HCT116 (cell line): ENCODE results near the gene FOXK2. TPM values are rescaled to one million over a fixed set of nuclear protein-coding genes. Genes with fewer than 3 reads are reported as not detected.
A peak's percentile ranks its signal among the peaks of the same experiment; 100 is the strongest.

Experiments
- ATAC-seq: fragments of 200-7000 bp; cut with Tn5 transposase; 2 replicates; pipeline ENCODE4 v1.9.1; 2020; ENCODE audit warnings: mild to moderate bottlenecking, moderate library complexity
- BruUV-seq: library from RNA; stranded (reverse); fragments of 400-500 nt; replicated peaks from 2 replicates; lab custom pipeline; 2021; lab: Mats Ljungman, UMichigan
- CTCF ChIA-PET: fragments of 300-600 bp; sonication (Branson Sonifier 250); formaldehyde crosslinking; loops from one replicate; lab custom pipeline; 2021; ENCODE audit warnings: antibody characterized with exemption; lab: Charles Lee
- POLR2A ChIA-PET: fragments of 300-600, 350-600 bp; sonication (Branson Sonifier 250); formaldehyde crosslinking; loops from one replicate; lab custom pipeline; 2021; ENCODE audit warnings: antibody characterized with exemption; lab: Charles Lee
- RAD21 ChIA-PET, 2 experiments: fragments of 300-600 bp; sonication (Branson Sonifier 250); formaldehyde crosslinking; loops; one replicate each; lab custom pipeline; 2023; ENCODE audit warnings: low total read pairs in 2 of 2; ENCODE audit not compliant: uncharacterized antibody in 2 of 2, unreplicated experiment in 2 of 2, low non-redundant PET in 1 of 2; lab: Charles Lee
- DNase-seq: peaks from one replicate; pipeline ENCODE4 v3.0.0-alpha.2; 2010; ENCODE audit warnings: low read depth, low spot score
- H2AFZ ChIP-seq: fragments of 200-600 bp; shearing (Covaris generic), sonication (generic); 2 replicates; pipeline ENCODE4 v1.6.1; 2017; ENCODE audit warnings: low read depth, mixed run types, mixed read lengths, antibody characterized with exemption, low read length; ENCODE audit not compliant: poor library complexity, severe bottlenecking
- H3K27ac ChIP-seq: 2 replicates; pipeline ENCODE4 v1.5.1; 2012; ENCODE audit warnings: low read depth, low read length
- H3K27me3 ChIP-seq: fragments of 200-600 bp; sonication (generic); 2 replicates; pipeline ENCODE4 v1.6.1; 2016; ENCODE audit warnings: mixed run types, low read length, mixed read lengths; ENCODE audit not compliant: insufficient read depth
- H3K36me3 ChIP-seq, 2 experiments: fragments of 200-500 bp in 1 of 2; fragments of 200-600 bp in 1 of 2; sonication (Bioruptor generic) in 1 of 2; sonication (generic) in 1 of 2; 2 replicates each; pipeline versions ENCODE4 v1.5.1 to v1.6.1; 2014 to 2016; ENCODE audit warnings: low read length in 2 of 2, inconsistent platforms in 1 of 2, mixed read lengths in 1 of 2, mixed run types in 1 of 2; ENCODE audit not compliant: insufficient read depth in 2 of 2, control insufficient read depth in 1 of 2
- H3K4me1 ChIP-seq, 2 experiments: fragments of 200-600 bp in 1 of 2; sonication (generic) in 1 of 2; 2 replicates each; pipeline versions ENCODE4 v1.5.1 to v1.6.1; 2012 to 2017; ENCODE audit warnings: low read length in 2 of 2, inconsistent platforms in 1 of 2, mild to moderate bottlenecking in 1 of 2, mixed read lengths in 1 of 2, mixed run types in 1 of 2, moderate library complexity in 1 of 2; ENCODE audit not compliant: insufficient read depth in 2 of 2, control insufficient read depth in 1 of 2
- H3K4me2 ChIP-seq: fragments of 200-600 bp; sonication (generic); 2 replicates; pipeline ENCODE4 v1.6.1; 2017; ENCODE audit warnings: mixed run types, low read length, mixed read lengths
- H3K4me3 ChIP-seq, 2 experiments: fragments of 200-600 bp in 1 of 2; sonication (generic) in 1 of 2; replicated peaks in 1 of 2; 2 replicates each; pipeline ENCODE4 v1.5.1; 2011 to 2016; ENCODE audit warnings: low read length in 2 of 2, control low read depth in 1 of 2, low read depth in 1 of 2, mild to moderate bottlenecking in 1 of 2, mixed read lengths in 1 of 2, mixed run types in 1 of 2
- H3K79me2 ChIP-seq: fragments of 200-600 bp; sonication (generic); 2 replicates; pipeline ENCODE4 v1.6.1; 2017; ENCODE audit warnings: mild to moderate bottlenecking, mixed run types, low read length, moderate library complexity, mixed read lengths; ENCODE audit not compliant: insufficient read depth
- H3K9ac ChIP-seq: fragments of 200-600 bp; sonication (generic); 2 replicates; pipeline ENCODE4 v1.6.1; 2016; ENCODE audit warnings: low read length, mixed read lengths
- H3K9me2 ChIP-seq: fragments of 200-600 bp; sonication (generic), shearing (Covaris generic); 2 replicates; pipeline ENCODE4 v1.6.1; 2017; ENCODE audit warnings: mixed run types, mild to moderate bottlenecking, moderate library complexity; ENCODE audit not compliant: insufficient read depth
- H3K9me3 ChIP-seq, 2 experiments: fragments of 200-500 bp in 1 of 2; fragments of 200-600 bp in 1 of 2; sonication (Bioruptor generic) in 1 of 2; sonication (generic) in 1 of 2; 2 replicates each; pipeline ENCODE4 v1.6.1; 2014 to 2017; ENCODE audit warnings: low read length in 2 of 2, mixed read lengths in 2 of 2, inconsistent platforms in 1 of 2, low read depth in 1 of 2, mild to moderate bottlenecking in 1 of 2, mixed run types in 1 of 2, moderate library complexity in 1 of 2; ENCODE audit not compliant: control insufficient read depth in 1 of 2, insufficient read depth in 1 of 2
- H4K20me1 ChIP-seq: fragments of 200-600 bp; sonication (generic), shearing (Covaris generic); 2 replicates; pipeline ENCODE4 v1.6.1; 2017; ENCODE audit warnings: mixed run types, mild to moderate bottlenecking, moderate library complexity; ENCODE audit not compliant: insufficient read depth
- CTCF ChIP-seq, 3 experiments: fragments of 200-600 bp in 1 of 3; sonication (generic) in 1 of 3; IDR thresholded peaks in 2 of 3; conservative IDR thresholded peaks in 1 of 3; 2 replicates each; pipeline ENCODE4 v1.5.1; 2012 to 2017; ENCODE audit warnings: low read depth in 2 of 3, low read length in 2 of 3, antibody characterized with exemption in 1 of 3, borderline replicate concordance in 1 of 3, control low read depth in 1 of 3, mild to moderate bottlenecking in 1 of 3, mixed read lengths in 1 of 3, mixed run types in 1 of 3, moderate library complexity in 1 of 3; ENCODE audit not compliant: insufficient read depth in 1 of 3
- EZH2phosphoT487 ChIP-seq: fragments of 200-600 bp; IDR thresholded peaks from 2 replicates; pipeline ENCODE4 v1.6.1; 2018; ENCODE audit warnings: antibody characterized with exemption, borderline replicate concordance
- MAX ChIP-seq: IDR thresholded peaks from 2 replicates; pipeline ENCODE4 v1.6.1; 2012
- POLR2A ChIP-seq: IDR thresholded peaks from 2 replicates; pipeline ENCODE4 v1.7.0; 2011; ENCODE audit warnings: borderline replicate concordance; ENCODE audit not compliant: insufficient read depth, insufficient read length; ENCODE audit errors: extremely low read depth
- POLR2AphosphoS5 ChIP-seq: IDR thresholded peaks from 2 replicates; pipeline ENCODE4 v1.6.1; 2011; ENCODE audit warnings: mild to moderate bottlenecking, low read depth, low read length, moderate library complexity
- SIN3A ChIP-seq: IDR thresholded peaks from 2 replicates; pipeline ENCODE4 v1.6.1; 2012; ENCODE audit warnings: low read depth
- SP1 ChIP-seq: IDR thresholded peaks from 2 replicates; pipeline ENCODE4 v1.6.1; 2012; ENCODE audit warnings: low read depth
- YY1 ChIP-seq: IDR thresholded peaks from 2 replicates; pipeline ENCODE4 v1.6.1; 2011; ENCODE audit warnings: low read length, low read depth, moderate library complexity, mild to moderate bottlenecking; ENCODE audit not compliant: insufficient replicate concordance; ENCODE audit errors: extremely low read depth
- ZBTB33 ChIP-seq: IDR thresholded peaks from 2 replicates; pipeline ENCODE4 v1.6.1; 2011; ENCODE audit warnings: mild to moderate bottlenecking, low read length, moderate library complexity; ENCODE audit not compliant: insufficient replicate concordance; ENCODE audit errors: extremely low read depth
- ZFX ChIP-seq: fragments of 450-650 bp; IDR thresholded peaks from 2 replicates; pipeline ENCODE4 v1.6.1; 2017
- ZNF274 ChIP-seq: fragments of 200-500 bp; sonication (Bioruptor generic); IDR thresholded peaks from 2 replicates; pipeline ENCODE4 v1.6.1; 2014; ENCODE audit warnings: mild to moderate bottlenecking, low read depth, low read length, inconsistent platforms
- intact Hi-C: fragments of 100-400 bp; cut with micrococcal nuclease; formaldehyde crosslinking; loops from 2 replicates; pipeline ENCODE4 v1.10.0; 2022
- total RNA-seq: library from RNA; stranded (reverse); gene quantifications from one replicate; pipeline ENCODE4 v1.2.1, GENCODE V29; 2021; ENCODE audit not compliant: unreplicated experiment

Gene FOXK2
- total RNA-seq, 1 experiment from 2014 or later: 122 TPM

- Histone ChIP-seq H3K79me2 (peaks cover 50% of the 10 kb centered on the region), H3K27ac (peak within 1 kb of the TSS; percentile 86), H3K9me3 (no peaks in the 10 kb centered on the region), H3K4me3 (peak within 1 kb of the TSS; percentile 91 to 100), H4K20me1 (peaks cover 24% of the 10 kb centered on the region; the same call in 1 of the 2 replicates), H3K4me1 (peaks cover 11 to 27% of the 10 kb centered on the region in 2 experiments), H3K9me2 (no peaks in the 10 kb centered on the region)
- DNase-seq (peak; percentile 94), ATAC-seq (peak; percentile 95)
- POLR2A ChIA-PET: no interaction called here
- RAD21 ChIA-PET: interaction anchor here in 1 of 2 experiments (0.8 kb wide), 1 partner anchor 101 kb away, joined by 4 read pairs; no protein-coding TSS in a partner anchor
- TF ChIP-seq ZNF274: no peak
- TF ChIP-seq ZBTB33: peak; percentile 47
- TF ChIP-seq YY1: peak; percentile 63
- peak; percentile 97 for TF ChIP-seq SIN3A
- peak; percentile 100 for TF ChIP-seq ZFX
- TF ChIP-seq POLR2AphosphoS5: peak; percentile 97
- peak; percentile 81; the same call in 1 of the 2 replicates for TF ChIP-seq SP1
- no peak for TF ChIP-seq EZH2phosphoT487
- peak; percentile 92 for TF ChIP-seq MAX
- no peak for TF ChIP-seq CTCF (IDR thresholded peaks at IDR 0.05 in 2 of 3, conservative IDR thresholded peaks at IDR 0.05 in 1 of 3; ENCODE audit: borderline replicate concordance in 1 of 3, insufficient read depth in 1 of 3, low read depth in 2 of 3, low read length in 2 of 3)
- TF ChIP-seq POLR2A: peak; percentile 83
- TF ChIP-seq, all 23 proteins: peak for 8
- Histone ChIP-seq H3K9ac (peak within 1 kb of the TSS; percentile 98), H3K27me3 (no peaks in the 10 kb centered on the region), H2AFZ (no peak within 1 kb of the TSS), H3K36me3 (peaks cover 13 to 15% of the 10 kb centered on the region in 2 experiments), H3K4me2 (peak within 1 kb of the TSS; percentile 94)
- no TSS peak for BruUV-seq
- CTCF ChIA-PET: no interaction called here
- intact Hi-C loops: loop anchor here (2.0 kb wide), 1 partner anchor 105 kb away; the partner anchor contains the start of gene TBCD
Measured at GRCh38 chr17:82648165-82648668, 128.7 kb downstream of the FOXK2 start, which contains the start of gene WDR45B. Gene WDR45B, minus strand, starts transcription at chr17:82648444. Its CDS starts 104 bp downstream, at chr17:82648340.
